Kidney tubule cell (primary cell): ENCODE results near the gene CALCA.

Experiments
- DNase-seq: peaks from one replicate; pipeline ENCODE4 v3.0.0-alpha.2; 2018; ENCODE audit warnings: low spot score

Gene CALCA

DNA sequence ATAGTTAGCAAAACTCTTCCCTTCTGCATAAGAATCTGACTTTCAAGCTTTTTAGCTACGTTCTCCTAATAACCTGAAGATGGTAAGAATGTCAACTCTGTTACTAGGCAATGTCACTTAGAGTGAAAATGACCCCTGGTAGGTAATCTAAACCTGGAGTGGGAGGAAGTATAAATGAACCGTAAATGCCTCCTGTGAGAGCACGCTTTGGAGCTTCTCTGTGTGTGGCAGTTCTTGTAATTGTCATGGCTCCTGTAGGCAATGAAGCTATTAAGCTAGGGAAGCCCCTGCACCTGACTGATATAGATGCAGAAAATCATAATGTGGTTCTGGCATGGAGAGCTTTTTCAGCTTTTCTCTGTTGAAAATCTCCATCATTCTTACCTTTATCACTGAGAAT, 29.4 kb downstream of the CALCA start:
- no peak for DNase-seq

- no peak for DNase-seq
Observed at GRCh38 chr11:14938936-14939335, 33.2 kb downstream of the CALCA start.

DNA sequence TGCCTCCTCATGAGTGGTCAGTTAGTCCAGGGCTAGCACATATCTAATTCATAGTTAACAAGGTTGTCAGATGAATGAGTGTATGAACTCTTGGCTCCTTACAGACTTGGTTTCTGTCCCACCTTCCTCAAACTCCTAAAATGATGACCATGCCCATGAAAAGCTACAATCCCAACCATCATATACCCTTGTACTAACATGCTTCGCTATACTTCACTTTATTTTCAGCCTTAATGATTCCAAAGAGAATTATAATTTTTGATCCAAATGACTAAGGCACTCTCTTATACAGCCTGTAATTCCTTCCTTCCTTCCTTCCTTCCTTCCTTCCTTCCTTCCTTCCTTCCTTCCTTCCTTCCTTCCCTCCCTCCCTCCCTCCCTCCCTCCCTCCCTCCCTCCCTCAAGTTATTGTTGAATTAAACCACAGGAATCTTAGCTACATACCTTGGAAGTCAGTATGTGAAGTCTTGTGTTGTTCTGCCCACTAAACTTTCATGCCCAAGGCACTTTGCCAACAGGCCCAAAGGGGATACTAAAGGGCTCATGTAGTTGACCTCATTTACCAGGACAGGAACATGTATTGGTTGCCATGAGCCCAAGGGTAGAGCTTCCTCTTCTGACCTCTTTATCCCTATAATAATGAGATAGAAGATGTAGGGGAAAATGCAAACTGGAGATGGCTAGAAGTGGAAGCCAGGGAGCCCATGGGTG, 37.4 kb downstream of the CALCA start:
- peak; percentile 30 for DNase-seq

GRCh38 chr11:14932447-14932846, 39.7 kb downstream of the CALCA start:
- peak; percentile 66 for DNase-seq

GRCh38 chr11:14930369-14930768, 41.8 kb downstream of the CALCA start:
- no peak for DNase-seq

DNA sequence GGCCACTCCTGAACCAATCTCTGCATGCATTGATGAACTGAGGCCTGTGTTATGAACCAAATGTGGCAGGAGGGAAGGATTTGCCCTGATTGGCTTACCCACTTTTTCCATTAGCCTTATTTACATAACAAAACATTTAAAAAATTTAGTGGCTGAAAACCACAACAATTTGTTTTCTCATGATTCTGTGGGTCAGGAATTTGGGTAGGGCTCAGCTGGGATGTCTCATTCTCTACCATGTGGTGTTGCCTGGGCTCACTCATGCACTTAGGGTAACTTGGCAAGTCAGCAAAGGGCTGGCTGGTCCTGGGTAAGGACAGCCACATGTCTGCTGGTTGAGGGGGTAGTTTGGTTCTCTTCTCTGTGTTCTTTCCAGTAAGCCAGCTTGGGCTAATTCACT, 45.0 kb downstream of the CALCA start:
- peak; percentile 93 for DNase-seq

DNA sequence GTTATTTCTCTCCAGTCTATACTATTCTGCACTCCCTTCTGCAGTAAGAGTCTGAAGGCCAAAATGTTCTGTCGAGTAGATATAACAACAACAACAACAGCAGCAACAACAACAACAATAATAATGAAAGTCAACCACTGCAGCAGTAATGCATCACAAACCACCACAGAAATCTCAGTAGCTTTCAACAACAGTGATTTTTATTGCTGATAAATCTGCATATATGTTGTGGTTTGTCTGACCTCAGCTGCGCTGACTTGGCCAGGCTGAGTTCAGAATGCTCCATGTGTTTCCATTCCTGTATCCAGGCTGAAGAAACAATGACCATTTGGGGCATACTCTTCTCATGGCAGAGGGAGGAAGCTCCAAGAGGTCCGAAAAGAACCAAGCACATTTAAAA, 47.8 kb downstream of the CALCA start:
- DNase-seq: no peak
